SH-SY5Y (cell line): ENCODE results near the gene P2RX7.

Source experiments
- GATA2 ChIP-seq: IDR thresholded peaks from 2 replicates; pipeline ENCODE4 v1.6.1; 2011; ENCODE audit warnings: mild to moderate bottlenecking, low read depth, low read length
- GATA3 ChIP-seq: IDR thresholded peaks from 2 replicates; pipeline ENCODE4 v1.6.1; 2011; ENCODE audit warnings: low read depth, mild to moderate bottlenecking, low read length, moderate library complexity

P2RX7 gene

DNA sequence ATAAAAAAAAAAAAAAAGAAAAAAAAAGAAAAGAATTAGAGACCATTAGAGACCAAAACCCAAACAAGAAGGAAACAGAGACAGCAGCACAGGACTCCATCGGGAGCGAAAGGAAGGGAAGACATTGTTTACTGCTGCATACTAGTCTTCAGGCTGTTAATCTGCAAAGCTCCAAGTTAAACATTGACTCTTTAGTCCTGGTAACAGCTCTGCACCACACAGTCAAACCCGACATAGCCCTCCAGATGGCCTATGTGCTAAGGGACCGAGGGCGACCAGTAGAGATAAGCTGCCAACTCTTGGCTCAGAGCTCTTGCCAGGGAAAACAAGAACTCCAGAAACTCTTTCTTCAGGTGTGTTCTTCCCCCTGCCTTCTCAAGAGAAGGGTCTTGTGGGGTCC lies 85.1 kb downstream of the P2RX7 start:
- TF ChIP-seq GATA2 (0 out of 2 replicates have a peak, but pooled peaks have one; percentile 16), GATA3 (no peak)

DNA sequence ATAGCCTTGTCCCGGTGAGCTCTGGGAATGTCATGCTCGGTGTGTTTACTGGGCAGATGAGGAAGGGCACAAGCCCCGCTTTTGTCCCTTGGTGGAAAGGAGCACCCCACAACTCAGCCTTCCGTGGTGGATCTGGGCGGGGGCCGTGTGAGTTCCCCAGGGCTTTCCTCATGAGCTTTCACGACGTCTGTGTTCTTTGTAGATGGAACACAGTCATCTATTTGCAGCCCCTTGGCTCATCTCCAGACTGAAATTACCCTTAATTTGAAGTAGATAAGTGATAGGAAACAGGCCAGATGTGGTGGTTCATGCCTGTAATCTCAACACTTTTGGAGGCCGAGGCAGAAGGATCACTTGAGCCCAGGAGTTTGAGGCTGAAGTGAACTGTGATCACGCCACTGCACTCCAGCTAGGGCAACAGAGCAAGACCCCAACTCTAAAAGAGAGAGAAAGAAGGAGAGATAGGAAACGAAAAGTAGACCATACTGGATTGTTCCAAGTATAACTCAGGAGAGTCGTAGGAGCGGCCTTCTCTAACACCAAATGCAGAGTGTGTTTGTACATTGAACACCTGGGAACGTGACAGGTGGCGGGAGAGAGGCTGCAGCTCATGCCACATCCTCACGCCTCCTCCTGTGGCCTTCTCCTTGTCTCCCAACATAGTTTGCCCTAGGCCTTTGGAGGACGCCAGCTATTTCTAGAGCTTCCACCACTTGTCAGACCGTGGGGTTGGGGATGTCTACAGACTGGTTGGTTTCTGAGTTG lies 86.1 kb downstream of the P2RX7 start:
- TF ChIP-seq GATA2 = peak; percentile 64
- no peak for TF ChIP-seq GATA3

- no peak for TF ChIP-seq GATA3
- TF ChIP-seq GATA2 = no peak
Observed at GRCh38 chr12:121219353-121219986, 86.8 kb downstream of the P2RX7 start.

DNA sequence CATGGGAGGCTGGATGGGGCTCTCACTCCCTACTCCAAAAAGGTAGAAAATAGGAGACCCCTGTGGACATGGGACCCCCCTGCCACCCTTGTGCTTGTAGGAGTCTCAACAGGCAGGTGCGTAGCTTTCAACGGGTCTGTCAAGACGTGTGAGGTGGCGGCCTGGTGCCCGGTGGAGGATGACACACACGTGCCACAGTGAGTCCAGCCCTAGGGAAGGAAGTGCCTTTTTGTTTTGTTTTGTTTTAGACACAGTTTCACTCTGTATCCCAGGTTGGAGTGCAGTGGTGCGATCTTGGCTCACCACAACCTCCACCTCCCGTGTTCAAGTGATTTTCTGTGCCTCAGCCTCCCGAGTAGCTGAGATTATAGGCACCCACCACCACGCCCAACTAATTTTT lies 90.2 kb downstream of the P2RX7 start:
- TF ChIP-seq GATA2 (no peak), GATA3 (no peak)

DNA sequence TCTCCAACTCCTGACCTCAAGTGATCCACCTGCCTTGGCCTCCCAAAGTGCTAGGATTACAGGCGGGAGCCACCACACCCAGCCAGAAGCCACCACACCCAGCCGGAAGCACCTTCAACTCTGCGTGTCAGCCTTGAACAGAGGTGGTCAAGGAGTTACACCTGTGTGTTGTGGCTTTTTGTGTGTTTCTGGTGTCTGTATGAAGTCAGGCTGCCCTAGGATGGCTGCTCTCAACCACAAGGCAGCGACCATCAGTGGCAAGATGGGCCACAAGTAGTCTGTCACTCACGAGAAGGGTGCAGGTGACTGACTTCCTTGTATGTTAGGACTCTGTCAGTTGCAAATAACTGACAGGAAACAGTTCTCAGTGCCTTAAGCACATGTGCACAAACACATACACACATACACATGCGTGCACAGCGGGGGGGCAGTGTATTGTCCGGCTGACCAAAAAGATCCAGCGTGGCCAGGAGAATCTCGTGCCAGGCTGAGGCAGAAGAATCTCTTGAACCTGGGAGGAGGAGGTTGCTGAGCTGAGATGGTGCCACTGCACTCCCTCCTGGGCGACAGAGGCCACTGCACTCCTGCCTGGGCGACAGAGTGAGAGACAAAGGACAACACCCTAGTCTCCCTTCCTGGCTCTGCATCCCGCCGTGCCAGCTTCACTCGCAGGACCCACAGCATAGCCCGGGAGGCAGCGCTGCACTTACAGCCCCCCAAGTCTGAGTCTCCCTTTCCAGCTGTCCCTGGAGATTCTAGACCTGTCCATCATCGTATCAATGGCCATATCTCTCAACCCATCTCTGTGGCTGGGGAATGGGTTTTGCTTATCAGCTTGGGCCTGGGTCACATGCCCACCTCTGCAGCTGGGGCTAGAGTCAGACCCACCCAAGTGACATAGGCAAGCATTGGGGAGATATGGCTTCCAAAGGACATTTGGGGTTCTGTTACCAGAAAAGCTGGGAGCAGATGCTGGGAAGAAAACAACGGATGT lies 90.9 kb downstream of the P2RX7 start:
- no peak; the same call in 1 of the 2 replicates for TF ChIP-seq GATA3
- TF ChIP-seq GATA2 = peak; percentile 73

- TF ChIP-seq GATA3 = no peak
- no peak for TF ChIP-seq GATA2
Observed at GRCh38 chr12:121224591-121224990, 91.9 kb downstream of the P2RX7 start.

GRCh38 chr12:121226399-121226798 lies 93.7 kb downstream of the P2RX7 start:
- TF ChIP-seq GATA2 (no peak), GATA3 (no peak)

DNA sequence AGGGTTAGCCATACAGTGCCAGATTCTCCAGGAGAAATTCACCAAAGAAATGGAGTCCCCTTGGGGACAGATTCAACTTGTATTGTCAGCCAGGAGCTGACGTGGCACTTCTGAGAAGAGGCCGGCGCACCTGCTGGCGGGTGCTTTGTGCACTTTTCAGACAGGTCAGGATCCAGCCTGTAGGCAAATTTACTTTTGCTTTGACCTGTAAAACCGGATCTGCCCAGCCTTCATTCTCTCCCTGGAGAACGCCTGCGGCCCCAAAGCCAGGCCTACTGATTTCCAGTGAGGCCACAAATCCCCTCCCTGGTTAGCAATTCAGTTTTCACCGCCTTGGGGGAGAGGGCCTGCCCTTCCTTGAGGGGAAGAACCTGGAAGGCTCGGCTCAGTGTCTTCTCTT lies 94.6 kb downstream of the P2RX7 start:
- TF ChIP-seq GATA3 (no peak), GATA2 (no peak)

DNA sequence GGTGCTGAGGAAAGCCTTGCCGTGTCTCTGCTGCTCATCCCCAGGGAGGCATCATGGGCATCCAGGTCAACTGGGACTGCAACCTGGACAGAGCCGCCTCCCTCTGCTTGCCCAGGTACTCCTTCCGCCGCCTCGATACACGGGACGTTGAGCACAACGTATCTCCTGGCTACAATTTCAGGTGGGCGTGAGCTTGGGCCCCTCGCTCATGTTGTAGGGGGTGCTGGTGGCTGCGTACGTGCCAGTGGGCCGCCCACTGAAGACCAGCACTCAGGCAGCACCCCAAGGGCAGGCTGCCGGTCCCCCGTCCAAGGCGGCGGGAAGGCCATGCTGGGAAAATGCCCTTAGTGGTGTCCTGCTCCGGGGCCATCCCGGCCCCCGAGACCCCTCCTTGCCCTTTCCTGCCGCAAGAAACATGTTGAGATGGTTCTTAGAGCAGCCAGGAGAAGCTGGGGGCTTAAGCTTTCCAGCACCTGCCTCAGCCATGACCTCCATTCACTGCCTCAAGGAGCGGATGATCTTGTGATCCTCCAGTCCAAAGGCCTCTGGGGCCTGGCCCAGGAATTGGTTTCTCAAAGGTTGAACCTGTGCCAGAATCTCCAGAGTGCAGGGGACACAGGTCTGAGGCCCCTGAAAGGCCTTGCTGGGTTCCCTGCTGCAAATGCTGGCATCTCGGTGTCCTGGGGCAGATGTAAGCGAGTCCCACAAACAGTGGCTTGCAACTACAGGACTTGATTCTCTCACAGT lies 96.4 kb downstream of the P2RX7 start:
- TF ChIP-seq GATA3 = no peak
- no peak for TF ChIP-seq GATA2

GRCh38 chr12:121230538-121230907 lies 97.8 kb downstream of the P2RX7 start:
- TF ChIP-seq GATA2 = no peak
- TF ChIP-seq GATA3 = no peak

- TF ChIP-seq GATA2 = no peak
- no peak for TF ChIP-seq GATA3
Observed at GRCh38 chr12:121232163-121232562, 99.5 kb downstream of the P2RX7 start.

DNA sequence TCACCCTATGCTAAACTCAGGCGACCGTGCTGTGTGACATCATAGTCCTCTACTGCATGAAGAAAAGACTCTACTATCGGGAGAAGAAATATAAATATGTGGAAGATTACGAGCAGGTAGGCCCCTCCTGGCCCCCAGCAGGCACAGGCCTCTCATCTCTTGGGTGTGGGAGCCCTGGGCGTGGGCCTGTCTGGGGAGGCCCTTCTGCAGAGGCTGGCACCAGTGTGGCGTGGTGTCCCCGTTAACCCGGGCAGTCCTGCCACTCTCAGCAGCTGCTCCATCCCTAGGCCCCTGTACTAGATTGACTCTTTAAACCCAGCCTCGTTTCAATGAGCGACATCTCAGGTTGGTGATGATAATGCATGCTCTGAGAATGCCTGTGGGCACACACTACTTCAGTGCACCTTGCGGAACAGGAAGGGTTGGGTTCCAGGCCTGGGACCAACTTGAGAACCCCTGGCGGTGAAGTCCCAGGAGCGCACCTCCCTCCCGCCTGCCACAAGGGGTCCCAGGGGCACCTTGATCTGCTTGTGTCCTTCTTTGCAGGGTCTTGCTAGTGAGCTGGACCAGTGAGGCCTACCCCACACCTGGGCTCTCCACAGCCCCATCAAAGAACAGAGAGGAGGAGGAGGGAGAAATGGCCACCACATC lies 100.4 kb downstream of the P2RX7 start:
- TF ChIP-seq GATA3 = no peak
- TF ChIP-seq GATA2 = no peak

DNA sequence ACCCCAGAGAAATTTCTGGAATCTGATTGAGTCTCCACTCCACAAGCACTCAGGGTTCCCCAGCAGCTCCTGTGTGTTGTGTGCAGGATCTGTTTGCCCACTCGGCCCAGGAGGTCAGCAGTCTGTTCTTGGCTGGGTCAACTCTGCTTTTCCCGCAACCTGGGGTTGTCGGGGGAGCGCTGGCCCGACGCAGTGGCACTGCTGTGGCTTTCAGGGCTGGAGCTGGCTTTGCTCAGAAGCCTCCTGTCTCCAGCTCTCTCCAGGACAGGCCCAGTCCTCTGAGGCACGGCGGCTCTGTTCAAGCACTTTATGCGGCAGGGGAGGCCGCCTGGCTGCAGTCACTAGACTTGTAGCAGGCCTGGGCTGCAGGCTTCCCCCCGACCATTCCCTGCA lies 100.9 kb downstream of the P2RX7 start:
- no peak for TF ChIP-seq GATA3
- no peak for TF ChIP-seq GATA2

- TF ChIP-seq GATA2 (no peak), GATA3 (no peak)
Observed at GRCh38 chr12:121236776-121237175, 104.1 kb downstream of the P2RX7 start.
